ENCODE measurements around the gene SSNA1.

DNA sequence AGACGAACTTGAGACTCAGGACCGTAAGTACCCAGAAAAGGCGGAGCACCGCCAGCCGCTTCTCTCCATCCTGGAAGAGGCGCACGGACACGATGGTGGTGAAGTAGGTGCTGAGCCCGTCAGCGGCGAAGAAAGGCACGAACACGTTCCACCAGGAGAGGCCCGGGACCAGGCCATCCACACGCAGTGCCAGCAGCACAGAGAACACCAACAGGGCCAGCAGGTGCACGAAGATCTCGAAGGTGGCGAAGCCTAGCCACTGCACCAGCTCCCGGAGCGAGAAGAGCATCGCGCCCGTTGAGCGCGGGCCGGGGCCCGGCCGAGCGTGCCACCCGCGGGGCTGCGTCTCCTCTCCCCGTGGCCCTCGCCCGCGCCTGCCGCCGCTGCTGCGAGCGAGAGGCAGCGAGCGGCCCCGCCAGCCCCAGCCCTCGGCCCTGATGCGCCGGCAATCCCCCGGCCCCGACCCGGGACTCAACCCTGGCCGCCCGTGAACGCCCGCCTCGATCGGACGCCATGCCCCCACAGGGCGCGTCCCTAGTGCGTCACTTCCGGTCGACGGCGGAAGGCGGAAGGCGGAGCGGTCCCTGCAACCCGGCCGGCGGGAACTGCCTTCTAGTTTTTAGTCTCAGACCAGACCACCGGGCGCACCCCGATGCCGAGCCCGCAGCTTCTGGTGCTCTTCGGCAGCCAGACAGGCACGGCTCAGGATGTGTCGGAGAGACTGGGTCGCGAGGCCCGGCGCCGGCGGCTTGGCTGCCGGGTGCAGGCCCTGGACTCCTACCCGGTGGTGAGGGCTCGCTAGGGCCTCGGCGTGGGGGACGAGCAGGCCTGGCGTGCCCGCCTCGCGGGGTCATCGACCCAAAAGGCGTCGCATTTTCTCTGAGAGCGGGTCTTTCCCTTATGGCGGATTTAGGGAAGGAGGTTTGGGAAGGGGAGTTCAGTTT lies 16.9 kb downstream of the SSNA1 start, which contains the start of the genes NDOR1 and TMEM203:
- TF ChIP-seq POLR2A (IDR thresholded peaks at IDR 0.05) = no peak
- TF ChIP-seq, protein P1, sequence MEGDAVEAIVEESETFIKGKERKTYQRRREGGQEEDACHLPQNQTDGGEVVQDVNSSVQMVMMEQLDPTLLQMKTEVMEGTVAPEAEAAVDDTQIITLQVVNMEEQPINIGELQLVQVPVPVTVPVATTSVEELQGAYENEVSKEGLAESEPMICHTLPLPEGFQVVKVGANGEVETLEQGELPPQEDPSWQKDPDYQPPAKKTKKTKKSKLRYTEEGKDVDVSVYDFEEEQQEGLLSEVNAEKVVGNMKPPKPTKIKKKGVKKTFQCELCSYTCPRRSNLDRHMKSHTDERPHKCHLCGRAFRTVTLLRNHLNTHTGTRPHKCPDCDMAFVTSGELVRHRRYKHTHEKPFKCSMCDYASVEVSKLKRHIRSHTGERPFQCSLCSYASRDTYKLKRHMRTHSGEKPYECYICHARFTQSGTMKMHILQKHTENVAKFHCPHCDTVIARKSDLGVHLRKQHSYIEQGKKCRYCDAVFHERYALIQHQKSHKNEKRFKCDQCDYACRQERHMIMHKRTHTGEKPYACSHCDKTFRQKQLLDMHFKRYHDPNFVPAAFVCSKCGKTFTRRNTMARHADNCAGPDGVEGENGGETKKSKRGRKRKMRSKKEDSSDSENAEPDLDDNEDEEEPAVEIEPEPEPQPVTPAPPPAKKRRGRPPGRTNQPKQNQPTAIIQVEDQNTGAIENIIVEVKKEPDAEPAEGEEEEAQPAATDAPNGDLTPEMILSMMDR (IDR thresholded peaks at IDR 0.05) = no peak

Measured in lower leg skin (tissue), 3 donors.